CD14-positive monocyte (primary cell): ENCODE results near the gene BCAS2. TPM values are rescaled to one million over a fixed set of nuclear protein-coding genes. Genes with fewer than 3 reads are reported as not detected.

Source experiments
- DNase-seq, 3 donors: peaks; one replicate each; pipeline ENCODE4 v3.0.0-alpha.2; 2011 to 2022
- H2AFZ ChIP-seq: 2 replicates; pipeline ENCODE4 v1.6.0; 2012; ENCODE audit warnings: mild to moderate bottlenecking, low read depth, low read length, inconsistent platforms; ENCODE audit not compliant: insufficient read depth, poor library complexity, severe bottlenecking
- H3K27ac ChIP-seq, 2 donors: 1 replicate in 1 of 2; 2 replicates in 1 of 2; pipeline ENCODE4 v1.5.1; 2012 to 2013; ENCODE audit warnings: low read length in 2 of 2, control low read depth in 1 of 2, inconsistent platforms in 1 of 2, low read depth in 1 of 2, mild to moderate bottlenecking in 1 of 2
- H3K27me3 ChIP-seq, 2 donors: one replicate each; pipeline versions ENCODE4 v1.6.0 to v1.6.1; 2011 to 2013; ENCODE audit warnings: low read length in 2 of 2; ENCODE audit not compliant: control insufficient read depth in 2 of 2, insufficient read depth in 2 of 2
- H3K36me3 ChIP-seq, 2 donors: replicated peaks in 1 of 2; 1 replicate in 1 of 2; 2 replicates in 1 of 2; pipeline versions ENCODE4 v1.5.1 to v1.6.1; 2012 to 2013; ENCODE audit warnings: low read length in 2 of 2, control low read depth in 1 of 2, inconsistent platforms in 1 of 2, mild to moderate bottlenecking in 1 of 2; ENCODE audit not compliant: insufficient read depth in 2 of 2, control insufficient read depth in 1 of 2
- H3K4me1 ChIP-seq, 2 donors: 1 replicate in 1 of 2; 2 replicates in 1 of 2; pipeline versions ENCODE4 v1.5.1 to v1.6.1; 2012 to 2013; ENCODE audit warnings: low read length in 2 of 2, control low read depth in 1 of 2, inconsistent platforms in 1 of 2, mild to moderate bottlenecking in 1 of 2, moderate library complexity in 1 of 2; ENCODE audit not compliant: insufficient read depth in 2 of 2, control insufficient read depth in 1 of 2
- H3K4me2 ChIP-seq: replicated peaks from 2 replicates; pipeline ENCODE3; 2012; ENCODE audit warnings: low read length, moderate library complexity, mild to moderate bottlenecking; ENCODE audit not compliant: poor library complexity, severe bottlenecking; ENCODE audit errors: extremely low read depth
- H3K4me3 ChIP-seq, 3 experiments: fragments of 200-600 bp in 1 of 3; sonication (generic) in 1 of 3; replicated peaks in 1 of 3; 1 replicate in 2 of 3; 2 replicates in 1 of 3; pipeline ENCODE4 v1.5.1; 2011 to 2013; ENCODE audit warnings: low read length in 3 of 3, mild to moderate bottlenecking in 3 of 3, control low read depth in 2 of 3, low read depth in 2 of 3, inconsistent platforms in 1 of 3, moderate library complexity in 1 of 3
- H3K79me2 ChIP-seq: 2 replicates; pipeline ENCODE4 v1.6.0; 2012; ENCODE audit warnings: mild to moderate bottlenecking, control low read depth, inconsistent platforms, low read length, moderate library complexity; ENCODE audit not compliant: insufficient read depth
- H3K9ac ChIP-seq: 2 replicates; pipeline ENCODE4 v1.6.0; 2017; ENCODE audit warnings: low read length, mild to moderate bottlenecking; ENCODE audit not compliant: insufficient read depth, poor library complexity, severe bottlenecking
- H3K9me3 ChIP-seq, 2 donors: replicated peaks in 1 of 2; 1 replicate in 1 of 2; 2 replicates in 1 of 2; pipeline versions ENCODE4 v1.5.1 to v1.6.1; 2012 to 2013; ENCODE audit warnings: low read length in 2 of 2, control low read depth in 1 of 2; ENCODE audit not compliant: control insufficient read depth in 1 of 2, insufficient read depth in 1 of 2
- H4K20me1 ChIP-seq: 2 replicates; pipeline ENCODE4 v1.6.0; 2012; ENCODE audit warnings: mild to moderate bottlenecking, low read length, control low read depth, moderate library complexity; ENCODE audit not compliant: insufficient read depth
- H3K27ac Mint-ChIP-seq, 7 donors: one replicate each; pipeline ENCODE4 v1.8.0; 2020; ENCODE audit warnings: mild to moderate bottlenecking in 7 of 7, mixed read lengths in 7 of 7, moderate library complexity in 6 of 7, inconsistent platforms in 2 of 7
- H3K27me3 Mint-ChIP-seq, 3 donors: one replicate each; pipeline ENCODE4 v1.8.0; 2021 to 2022; ENCODE audit warnings: low read depth in 3 of 3, mild to moderate bottlenecking in 3 of 3, mixed read lengths in 3 of 3, moderate library complexity in 3 of 3, inconsistent platforms in 1 of 3
- H3K36me3 Mint-ChIP-seq, 2 donors: one replicate each; pipeline ENCODE4 v1.8.0; 2020; ENCODE audit warnings: mixed read lengths in 2 of 2, inconsistent platforms in 1 of 2, mild to moderate bottlenecking in 1 of 2
- H3K4me1 Mint-ChIP-seq: one replicate; pipeline ENCODE4 v1.8.0; 2020; ENCODE audit warnings: mild to moderate bottlenecking, mixed read lengths
- H3K4me3 Mint-ChIP-seq, 2 donors: one replicate each; pipeline ENCODE4 v1.8.0; 2020; ENCODE audit warnings: mild to moderate bottlenecking in 2 of 2, mixed read lengths in 2 of 2, moderate library complexity in 1 of 2
- H3K9me3 Mint-ChIP-seq, 7 donors: one replicate each; pipeline ENCODE4 v1.8.0; 2020 to 2022; ENCODE audit warnings: mixed read lengths in 7 of 7, mild to moderate bottlenecking in 6 of 7, moderate library complexity in 6 of 7, inconsistent platforms in 2 of 7
- CTCF ChIP-seq: fragments of 200-600 bp; IDR thresholded peaks from one replicate; pipeline ENCODE4 v1.8.0; 2022; ENCODE audit warnings: antibody characterized with exemption, mild to moderate bottlenecking
- WGBS: methylation state at CpG from one replicate; pipeline ENCODE4 v1.1.5; 2013; ENCODE audit warnings: missing lambda C conversion rate; ENCODE audit not compliant: insufficient coverage; 5-methylcytosine and 5-hydroxymethylcytosine counted together
- intact Hi-C, 2 donors: fragments of 100-400 bp; cut with micrococcal nuclease; formaldehyde crosslinking; loops; one replicate each; pipeline versions ENCODE4 v1.15.0 to v1.15.1; 2023
- polyA plus RNA-seq, 3 donors: library from polyadenylated mRNA; depleted of rRNA in 1 of 3; unstranded in 2 of 3; stranded (reverse) in 1 of 3; fragments of 300-500 nt in 2 of 3; fragments of >200 nt in 1 of 3; fragmentation: Illumina TruSeq in 2 of 3; gene quantifications; 1 replicate in 2 of 3; 2 replicates in 1 of 3; pipeline ENCODE4 v1.2.3, GENCODE V29; 2012 to 2021

Gene BCAS2
- polyA plus RNA-seq, 3 donors: 22.1 to 55.7 (median 47.6) TPM

GRCh38 chr1:114609826-114610225, 28.4 kb upstream of the BCAS2 start:
- no peak overlapping the region for H3K27ac ChIP-seq
- intact Hi-C loops: no loop called here
- no peak overlapping the region for H3K4me3 Mint-ChIP-seq

GRCh38 chr1:114609026-114609425, 27.6 kb upstream of the BCAS2 start:
- WGBS: no CpG with 5 or more reads among the region's 3 CpGs
- H3K9me3 Mint-ChIP-seq: no peaks in the 10 kb centered on the region

More at GRCh38 chr1:114609826-114610225, 28.4 kb upstream of the BCAS2 start:
- no peak for DNase-seq
- H3K27me3 ChIP-seq: peaks cover 2 to 3% of the 10 kb centered on the region in 2 donors
- no peak overlapping the region for H3K4me3 ChIP-seq
- no peak overlapping the region for H3K4me2 ChIP-seq
- no peaks in the 10 kb centered on the region for H3K36me3 Mint-ChIP-seq
- no peak overlapping the region for H3K27ac Mint-ChIP-seq
- no peaks in the 10 kb centered on the region for H3K9me3 Mint-ChIP-seq
- peaks cover 4 to 15% (median 4%) of the 10 kb centered on the region in 3 donors for H3K27me3 Mint-ChIP-seq
- no peaks in the 10 kb centered on the region for H3K4me1 ChIP-seq
- no peak overlapping the region for H3K9ac ChIP-seq
- H3K79me2 ChIP-seq: no peaks in the 10 kb centered on the region
- no peaks in the 10 kb centered on the region for H3K4me1 Mint-ChIP-seq
- H3K36me3 ChIP-seq: no peaks in the 10 kb centered on the region
- no CpG with 5 or more reads among the region's 2 CpGs for WGBS
- H2AFZ ChIP-seq: no peak overlapping the region
- no peaks in the 10 kb centered on the region for H4K20me1 ChIP-seq
- no peaks in the 10 kb centered on the region for H3K9me3 ChIP-seq
- TF ChIP-seq CTCF: no peak

More at GRCh38 chr1:114609026-114609425, 27.6 kb upstream of the BCAS2 start:
- DNase-seq: no peak
- H3K27me3 Mint-ChIP-seq: peaks cover 2 to 13% (median 8%) of the 10 kb centered on the region in 3 donors
- H3K27ac Mint-ChIP-seq: no peak overlapping the region
- H3K79me2 ChIP-seq: no peaks in the 10 kb centered on the region
- H3K9ac ChIP-seq: no peak overlapping the region
- H3K27me3 ChIP-seq: peaks cover 2 to 3% of the 10 kb centered on the region in 2 donors
- H3K4me3 ChIP-seq: no peak overlapping the region
- H3K9me3 ChIP-seq: no peaks in the 10 kb centered on the region
- H4K20me1 ChIP-seq: no peaks in the 10 kb centered on the region
- no peak overlapping the region for H3K4me2 ChIP-seq
- no peaks in the 10 kb centered on the region for H3K36me3 ChIP-seq
- no peak for TF ChIP-seq CTCF
- H2AFZ ChIP-seq: no peak overlapping the region
- no peak overlapping the region for H3K4me3 Mint-ChIP-seq
- H3K4me1 ChIP-seq: no peaks in the 10 kb centered on the region
- no peaks in the 10 kb centered on the region for H3K36me3 Mint-ChIP-seq
- intact Hi-C loops: no loop called here
- H3K4me1 Mint-ChIP-seq: no peaks in the 10 kb centered on the region
- no peak overlapping the region for H3K27ac ChIP-seq
